Measurements from ENCODE around the gene PPP1R1B.

GRCh38 chr17:39618246-39618913 is 8.4 kb upstream of the PPP1R1B start:
- TF ChIP-seq CTCF (IDR thresholded peaks at IDR 0.05), result no peak
- peak; percentile 82 for TF ChIP-seq EZH2 (IDR thresholded peaks at IDR 0.05)
- TF ChIP-seq EZH2phosphoT487 (IDR thresholded peaks at IDR 0.05), result peak; percentile 79
